Muscle of arm (tissue), 12 donors: ENCODE results near the gene PRKCE. TPM values are rescaled to one million over a fixed set of nuclear protein-coding genes. Genes with fewer than 3 reads are reported as not detected.

Experiments used
- DNase-seq: peaks from one replicate; pipeline ENCODE4 v3.0.0-alpha.2; 2013
- polyA plus RNA-seq, 12 donors: library from polyadenylated mRNA; unstranded; fragments of 120-200 nt; gene quantifications; one replicate each; pipeline ENCODE4 v1.2.1, GENCODE V29; 2013; ENCODE audit not compliant: insufficient read length in 12 of 12

PRKCE gene
- polyA plus RNA-seq, 12 donors = 4.5 to 17.3 (median 5.4) TPM; not detected in 1

DNA sequence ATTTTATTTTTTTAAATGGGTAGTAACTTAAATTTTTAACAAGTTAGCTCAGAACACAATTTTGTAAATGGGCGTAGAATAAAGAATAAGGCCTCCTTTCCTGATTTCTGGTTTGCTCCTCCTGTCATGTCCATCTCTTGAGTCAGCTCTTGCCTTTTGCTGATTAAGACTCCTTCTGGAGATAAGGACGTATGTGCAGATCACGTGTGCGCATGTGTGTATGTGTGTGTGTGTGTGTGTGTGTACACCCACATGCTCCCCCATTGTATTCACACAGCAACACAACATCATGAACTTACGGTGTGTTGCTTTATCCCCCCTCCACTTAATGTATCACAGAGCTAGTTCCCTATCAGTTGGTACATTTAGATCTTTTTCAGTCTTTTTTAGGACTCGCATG lies 182.9 kb downstream of the PRKCE start:
- no peak for DNase-seq

DNA sequence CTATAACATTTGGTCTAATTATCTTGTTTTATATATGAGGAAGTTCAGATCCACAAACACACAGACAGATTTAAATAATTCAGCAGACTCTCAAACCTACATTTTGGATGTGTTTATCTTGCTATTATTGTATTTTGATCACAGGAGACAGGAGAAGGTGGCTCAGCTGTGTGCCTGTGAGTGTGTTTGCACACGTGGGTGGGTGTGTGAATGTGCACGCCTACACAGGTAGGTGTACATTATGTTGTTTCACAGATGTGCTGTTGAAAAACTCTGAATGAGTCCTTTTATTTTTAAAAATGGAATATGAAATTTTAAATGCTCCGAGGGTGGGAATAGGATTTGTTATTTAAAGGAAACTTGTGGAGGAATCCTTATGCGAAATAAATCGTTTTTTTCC lies 183.4 kb downstream of the PRKCE start:
- DNase-seq = no peak

DNA sequence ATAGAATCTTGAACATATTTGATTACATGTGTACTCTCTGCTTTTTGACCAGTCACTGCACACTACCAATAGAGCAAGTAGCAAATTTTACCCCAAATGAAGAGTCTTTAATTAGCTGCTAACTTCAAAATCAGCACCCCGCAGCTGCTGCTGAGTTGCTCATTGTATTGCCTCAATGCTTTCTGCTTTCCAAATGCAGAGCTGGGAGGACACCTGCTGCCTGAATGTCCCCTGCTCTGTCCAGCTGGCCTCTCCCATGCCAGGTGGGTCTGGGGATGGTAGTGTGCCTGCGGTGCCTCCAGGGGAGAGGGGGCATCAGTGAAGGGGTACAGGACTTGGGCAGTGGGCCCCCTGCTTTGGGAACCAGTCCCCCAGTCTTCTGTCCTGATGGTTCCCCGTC lies 184.8 kb downstream of the PRKCE start:
- no peak for DNase-seq

DNA sequence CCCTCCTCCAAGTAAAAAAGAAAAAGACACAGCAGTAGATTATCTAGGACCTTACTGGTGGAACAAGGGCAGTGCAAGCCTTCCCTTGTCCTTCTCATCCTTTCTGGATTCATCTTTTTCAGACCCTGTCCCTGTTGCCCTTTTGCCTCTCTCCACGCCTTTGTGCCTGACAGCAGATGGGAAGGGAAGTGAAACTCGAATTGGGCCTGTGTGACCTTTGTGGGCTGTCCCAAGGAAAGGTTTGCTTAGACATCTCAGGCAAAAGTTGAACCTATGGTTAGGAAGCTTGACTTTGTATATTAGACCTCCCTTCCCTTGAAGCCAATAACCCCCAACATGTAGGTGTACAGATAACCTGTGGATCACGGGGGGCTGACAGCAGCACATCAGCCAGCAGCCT lies 185.3 kb downstream of the PRKCE start:
- DNase-seq = no peak

DNA sequence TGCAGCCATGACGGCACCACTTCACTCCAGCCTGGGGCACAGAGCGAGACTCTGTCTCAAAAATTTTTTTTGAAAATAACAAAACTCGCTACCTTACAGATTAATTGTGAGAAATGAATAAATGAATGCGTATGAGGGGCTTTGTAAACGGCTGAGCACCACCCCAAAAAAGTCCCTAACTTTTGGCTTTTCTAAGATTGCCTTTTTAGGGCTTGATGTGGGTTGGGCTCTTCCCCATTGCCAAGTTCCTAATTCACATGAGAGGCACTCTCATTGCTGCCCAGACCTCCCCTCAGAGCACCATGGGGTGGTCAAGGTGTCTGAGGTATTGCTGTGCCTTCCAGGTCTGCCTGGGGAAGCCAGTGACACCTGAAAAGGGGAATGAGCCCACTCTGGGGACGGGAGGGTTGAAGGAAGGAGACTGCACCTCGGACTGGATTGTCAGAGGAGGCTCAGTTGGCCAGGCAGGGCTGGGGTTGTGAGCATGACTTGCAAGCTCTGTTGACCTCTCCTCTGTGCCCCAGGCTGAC lies 186.4 kb downstream of the PRKCE start:
- DNase-seq = no peak

DNA sequence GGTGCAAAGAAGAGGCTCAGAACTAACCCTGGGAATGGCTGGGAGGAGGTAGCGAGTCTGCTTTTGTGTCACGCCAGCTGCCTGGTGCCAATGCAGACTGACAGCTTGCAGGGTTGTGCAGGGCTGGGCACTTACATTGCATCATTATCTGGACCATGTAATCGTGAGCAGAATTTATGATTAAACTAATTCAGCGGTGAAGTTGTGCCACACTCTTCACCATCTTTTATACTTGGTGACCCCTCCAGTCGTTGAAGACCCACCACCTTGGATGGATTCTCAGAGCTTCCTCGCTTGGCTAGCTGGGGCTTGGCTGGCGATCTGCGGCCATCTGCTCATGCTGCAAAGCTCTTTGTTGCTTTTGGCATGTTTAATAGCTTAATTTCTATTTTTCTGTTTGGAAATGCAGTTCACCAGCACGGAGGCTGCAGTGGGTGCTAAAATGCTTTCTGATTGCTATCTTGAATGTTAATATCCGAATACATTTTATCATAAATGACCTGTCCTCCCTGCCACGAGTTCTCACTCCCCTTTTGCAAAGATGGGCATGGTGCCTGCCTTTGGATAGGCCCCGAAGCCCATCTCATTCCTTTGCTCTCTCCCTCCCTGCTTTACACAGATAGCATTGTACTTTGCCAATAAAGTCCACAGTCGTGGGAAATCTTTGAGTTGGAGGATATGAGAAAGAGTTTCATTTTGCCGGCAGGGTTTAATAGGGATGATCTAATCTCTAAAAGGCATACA lies 188.2 kb downstream of the PRKCE start:
- peak; percentile 51 for DNase-seq

DNA sequence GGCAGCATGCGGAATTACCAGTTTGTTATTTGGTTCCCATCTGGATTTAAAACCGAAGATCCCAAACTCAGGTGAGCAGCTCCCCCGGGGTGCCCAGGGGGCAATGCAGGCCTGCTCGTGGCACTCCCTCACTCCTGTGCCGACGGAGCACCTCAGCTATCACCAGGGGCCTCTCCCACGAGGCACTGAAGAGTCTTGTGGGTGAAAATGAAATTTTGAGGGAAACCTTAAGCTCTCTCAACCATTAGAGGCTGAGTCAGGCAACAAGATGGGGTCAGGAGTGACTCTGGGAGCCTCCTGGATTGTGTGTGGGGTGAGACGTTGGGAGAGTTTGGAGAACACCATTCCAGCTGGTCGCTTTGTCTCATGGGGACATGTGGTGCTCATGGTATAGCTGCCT lies 189.0 kb downstream of the PRKCE start:
- DNase-seq = no peak

DNA sequence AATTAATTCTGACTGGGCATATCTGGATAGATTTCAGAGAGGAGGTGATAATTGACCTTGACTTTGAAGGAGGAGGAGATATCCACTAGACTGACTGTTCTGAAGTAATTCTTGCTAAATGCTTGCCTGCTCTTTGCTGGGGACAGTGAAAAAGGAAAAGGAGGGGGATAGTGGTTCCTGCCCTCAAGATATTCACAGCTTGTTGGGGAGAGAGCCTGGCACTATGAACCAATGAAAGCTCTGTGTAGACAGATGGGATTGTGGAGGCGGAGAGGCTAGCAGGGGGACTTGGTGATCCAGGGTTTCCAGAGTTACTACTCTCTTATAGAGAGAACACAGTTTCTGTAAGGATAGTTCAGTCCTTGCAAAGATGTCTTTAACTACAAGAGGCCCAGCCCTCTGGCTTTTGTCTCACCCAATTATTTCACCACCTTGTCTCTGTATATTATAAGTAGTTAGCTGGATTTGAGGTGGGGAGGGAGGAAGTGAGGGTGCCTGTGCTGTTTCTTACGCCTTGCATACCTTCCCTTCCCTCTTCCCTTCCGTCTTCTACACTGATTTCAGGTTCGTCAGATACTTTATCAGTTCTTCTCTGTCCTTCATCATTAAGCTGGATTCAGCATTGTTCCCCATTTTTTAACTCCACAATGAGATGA lies 190.4 kb downstream of the PRKCE start:
- no peak for DNase-seq

DNA sequence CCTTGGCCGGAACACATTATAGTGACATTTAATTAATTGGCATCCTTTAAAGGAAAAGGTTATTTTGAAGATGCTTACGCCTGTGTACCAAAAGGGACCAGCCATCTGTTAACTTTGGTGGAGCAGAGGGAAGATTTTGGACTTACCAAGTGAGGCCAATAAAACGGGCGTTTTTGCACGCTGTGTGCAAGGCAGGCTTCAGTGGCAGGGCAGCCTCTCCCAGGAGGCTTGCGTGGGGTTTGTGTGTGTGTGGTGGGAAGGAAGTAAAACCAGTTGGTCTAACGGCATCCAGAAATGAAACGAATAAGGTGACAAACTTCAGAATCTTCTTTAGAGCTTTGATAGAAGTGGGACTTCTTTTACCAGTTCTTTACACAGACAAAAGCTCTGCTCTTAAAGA lies 191.7 kb downstream of the PRKCE start:
- DNase-seq = no peak

DNA sequence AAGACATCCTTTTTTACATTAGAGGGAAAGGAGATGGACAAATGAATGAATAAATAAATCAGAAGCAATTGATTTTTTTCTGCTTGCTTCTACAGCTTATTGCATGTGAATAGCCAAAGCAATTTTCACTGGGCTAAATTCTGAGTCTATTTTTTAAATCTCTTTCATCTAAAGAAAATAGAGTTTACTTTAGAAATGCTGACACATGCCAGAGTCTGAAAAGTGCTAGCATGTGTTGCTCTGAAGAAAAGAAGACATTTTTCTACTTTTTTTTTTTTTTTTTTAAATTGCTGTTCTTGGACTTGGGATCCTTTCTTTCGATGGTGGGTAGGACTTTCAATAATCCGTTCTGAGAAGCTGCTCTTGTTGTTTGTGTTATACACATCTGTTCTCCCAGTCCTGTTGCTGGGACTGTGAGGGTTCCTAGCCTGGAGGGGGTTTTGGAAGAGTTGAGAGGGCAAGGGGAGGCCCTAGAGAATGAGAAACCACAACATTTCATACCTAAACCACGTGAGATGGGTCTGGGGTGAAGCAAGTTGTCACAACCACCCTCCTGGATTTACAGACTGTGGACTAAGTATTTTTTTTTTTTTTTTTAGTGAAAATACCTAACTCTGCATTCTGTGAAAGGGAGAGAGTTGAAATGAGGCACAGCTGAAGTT lies 193.5 kb downstream of the PRKCE start:
- DNase-seq = no peak

DNA sequence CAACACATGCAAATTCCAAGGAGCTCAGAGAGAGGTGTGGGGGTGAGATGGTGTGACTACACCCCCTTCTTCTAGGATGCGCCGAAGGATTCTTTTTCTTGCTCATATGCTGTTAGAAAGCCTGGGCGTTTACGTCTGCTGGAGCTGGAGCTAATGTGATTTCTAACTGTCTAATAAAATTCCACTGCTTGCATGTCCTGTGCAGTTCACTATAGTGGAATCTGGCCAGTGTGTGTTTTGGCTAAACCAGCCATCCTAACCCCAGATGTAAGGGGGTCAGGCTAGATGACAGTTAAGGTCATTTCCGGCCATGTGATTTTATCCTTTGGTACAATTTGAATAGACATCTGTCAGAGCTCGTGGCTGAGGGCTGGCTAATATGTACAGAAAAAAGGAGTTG lies 194.1 kb downstream of the PRKCE start:
- DNase-seq = no peak

DNA sequence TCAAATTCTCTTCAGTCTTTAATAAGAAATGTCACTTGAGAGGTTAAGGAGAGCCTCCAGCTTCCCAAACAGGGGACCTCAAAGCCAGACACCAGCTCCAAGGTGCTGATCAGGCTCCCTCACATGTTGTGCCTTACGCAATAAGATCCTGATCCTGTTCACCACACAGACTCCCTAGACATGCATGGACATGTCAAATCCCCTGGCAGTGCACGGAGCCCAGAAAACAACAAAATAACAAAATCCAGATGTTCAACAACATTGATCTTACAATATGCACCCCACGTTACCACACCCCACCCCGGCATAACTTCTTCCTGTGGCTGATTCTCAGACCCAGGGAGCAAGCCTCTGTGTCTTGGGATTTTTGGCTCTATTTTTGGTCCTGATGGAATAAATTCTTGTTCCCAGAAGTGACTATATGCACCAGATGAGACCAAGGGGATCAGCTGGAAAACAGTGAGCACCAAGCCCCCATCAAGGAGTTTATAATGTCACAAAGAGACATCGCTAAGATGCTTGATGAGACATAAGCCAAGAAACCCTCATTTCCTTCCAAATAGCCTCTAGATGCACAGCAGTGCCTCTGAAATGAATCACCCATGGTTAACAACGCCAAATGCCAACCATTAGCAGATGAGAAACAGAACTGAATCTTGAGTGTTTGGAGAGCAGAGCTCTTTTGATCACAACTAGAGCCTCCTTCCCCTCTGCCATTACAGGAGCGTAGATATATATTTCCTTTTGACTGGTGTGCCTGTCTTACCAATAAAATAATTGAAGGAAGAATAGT lies 198.2 kb downstream of the PRKCE start:
- DNase-seq = no peak

DNA sequence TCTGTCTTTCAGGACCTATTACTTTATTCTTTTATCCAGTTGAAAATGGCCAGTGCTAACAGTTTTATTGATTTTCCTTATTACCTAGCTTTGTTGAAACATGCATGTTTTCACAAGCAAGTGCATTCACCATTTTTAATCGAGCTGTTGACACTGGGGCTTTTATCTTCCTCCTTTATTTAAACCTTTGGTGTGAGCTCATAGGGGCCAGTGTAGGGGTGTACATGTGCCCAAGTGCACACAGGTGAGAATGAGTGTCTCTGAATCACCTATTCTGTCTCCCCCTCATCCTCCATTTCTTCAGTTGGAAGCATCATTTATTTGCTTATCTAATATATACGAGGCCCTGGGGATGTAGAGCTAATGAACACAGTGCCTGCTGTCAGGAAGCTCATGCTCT lies 199.1 kb downstream of the PRKCE start:
- no peak for DNase-seq

DNA sequence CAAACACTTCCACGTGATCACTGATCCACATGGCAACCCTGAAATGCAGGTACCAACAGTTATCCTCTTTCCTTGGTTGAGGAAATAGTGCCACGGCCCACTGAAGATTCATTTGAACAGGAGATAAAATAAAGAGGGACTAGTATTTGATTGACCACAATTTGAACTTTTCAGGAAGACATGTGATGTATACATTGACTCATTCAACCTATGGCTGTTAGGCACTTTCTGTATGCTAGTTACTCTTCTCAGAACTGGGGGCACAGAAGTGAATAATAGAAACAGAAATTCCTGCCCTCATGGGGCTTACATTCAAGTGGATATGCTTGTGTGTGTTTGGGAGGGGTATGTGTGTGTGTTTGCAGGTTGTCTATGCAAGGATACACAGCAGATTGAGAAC lies 199.6 kb downstream of the PRKCE start:
- DNase-seq = no peak

DNA sequence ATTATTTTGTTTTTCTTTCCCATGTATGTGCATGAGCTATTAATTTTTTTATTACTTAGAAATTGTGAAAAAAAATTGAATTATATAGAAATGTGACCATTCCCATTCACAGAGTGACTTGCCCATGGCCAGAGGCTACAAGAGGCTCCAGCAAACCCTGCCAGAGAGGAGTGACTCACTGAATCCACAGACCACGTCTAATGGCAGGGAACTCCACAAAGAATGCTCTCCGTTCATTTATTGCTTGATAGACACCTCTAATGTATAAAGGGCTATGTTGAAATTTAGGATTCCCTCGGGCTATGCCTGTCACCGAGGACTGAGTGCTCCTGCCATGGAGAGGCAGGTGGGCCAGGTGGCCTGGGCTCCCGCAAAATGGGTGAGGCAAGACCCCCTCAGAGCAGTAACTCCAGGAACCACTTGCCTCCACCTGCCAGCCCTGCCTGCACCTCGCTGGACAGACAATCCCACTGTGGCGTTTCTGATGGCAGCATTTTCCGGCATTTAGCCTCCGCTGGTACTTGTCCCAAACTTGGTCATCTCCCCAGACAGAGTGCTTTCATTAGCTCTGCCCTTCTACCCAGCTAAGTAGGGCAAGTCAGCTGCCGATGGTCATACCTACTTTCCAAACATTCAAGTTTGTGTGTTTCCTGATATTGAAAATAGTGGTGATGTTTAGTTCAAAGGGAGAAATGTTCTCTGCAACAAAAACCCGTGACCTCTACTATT lies 200.3 kb downstream of the PRKCE start:
- no peak for DNase-seq

DNA sequence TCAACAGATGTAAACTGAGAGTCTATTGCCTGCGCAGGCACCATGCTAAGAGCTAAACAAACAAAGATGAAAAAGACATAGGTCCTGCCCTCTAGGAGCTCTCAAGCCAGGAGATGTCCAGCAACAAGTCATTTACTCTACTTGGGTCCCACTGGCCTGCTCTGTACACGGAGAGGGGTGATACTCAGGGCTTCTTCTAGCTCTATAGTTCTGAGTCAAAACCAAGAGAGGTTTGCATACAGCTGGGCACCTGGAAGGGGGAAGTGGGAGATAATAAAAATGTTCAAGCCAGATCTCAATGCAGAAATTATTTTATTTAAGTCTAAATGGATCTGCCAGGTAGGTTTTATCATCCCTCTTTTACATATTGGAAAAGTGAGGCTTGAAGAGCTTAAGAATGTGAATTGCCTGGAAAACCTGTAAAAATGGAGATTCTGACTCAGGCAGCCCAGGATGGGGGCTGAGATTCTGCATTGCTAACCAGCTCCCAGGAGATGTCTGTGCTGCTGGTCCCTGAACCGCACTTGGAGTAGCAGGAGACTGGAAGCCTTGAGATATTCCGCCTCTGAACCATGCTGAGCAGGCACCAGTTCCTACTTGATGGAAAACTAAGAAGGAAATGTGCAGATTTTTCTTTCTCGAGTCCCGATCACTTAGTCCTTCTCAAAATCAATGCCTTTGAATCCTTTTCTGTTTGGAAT lies 201.1 kb downstream of the PRKCE start:
- no peak for DNase-seq

DNA sequence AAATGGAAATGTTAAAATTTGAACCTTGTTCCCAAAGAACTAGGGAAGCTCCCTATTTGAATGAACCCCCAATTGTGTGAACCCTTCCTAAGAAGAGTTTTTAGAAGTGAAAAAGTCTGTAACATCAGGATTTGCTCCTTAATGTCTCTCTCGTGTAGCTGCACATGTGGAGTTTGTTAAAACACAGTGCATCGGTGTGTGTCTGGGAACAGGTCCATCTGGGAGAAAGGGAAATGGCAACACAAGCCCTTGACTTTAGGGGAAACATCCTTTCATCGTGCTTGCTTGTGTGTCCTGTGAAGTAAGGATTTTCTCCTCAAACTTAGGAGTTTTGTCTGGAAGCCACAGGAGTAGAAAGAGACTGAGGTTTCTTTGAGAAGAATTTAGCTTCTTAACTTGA lies 203.9 kb downstream of the PRKCE start:
- peak; percentile 50 for DNase-seq

DNA sequence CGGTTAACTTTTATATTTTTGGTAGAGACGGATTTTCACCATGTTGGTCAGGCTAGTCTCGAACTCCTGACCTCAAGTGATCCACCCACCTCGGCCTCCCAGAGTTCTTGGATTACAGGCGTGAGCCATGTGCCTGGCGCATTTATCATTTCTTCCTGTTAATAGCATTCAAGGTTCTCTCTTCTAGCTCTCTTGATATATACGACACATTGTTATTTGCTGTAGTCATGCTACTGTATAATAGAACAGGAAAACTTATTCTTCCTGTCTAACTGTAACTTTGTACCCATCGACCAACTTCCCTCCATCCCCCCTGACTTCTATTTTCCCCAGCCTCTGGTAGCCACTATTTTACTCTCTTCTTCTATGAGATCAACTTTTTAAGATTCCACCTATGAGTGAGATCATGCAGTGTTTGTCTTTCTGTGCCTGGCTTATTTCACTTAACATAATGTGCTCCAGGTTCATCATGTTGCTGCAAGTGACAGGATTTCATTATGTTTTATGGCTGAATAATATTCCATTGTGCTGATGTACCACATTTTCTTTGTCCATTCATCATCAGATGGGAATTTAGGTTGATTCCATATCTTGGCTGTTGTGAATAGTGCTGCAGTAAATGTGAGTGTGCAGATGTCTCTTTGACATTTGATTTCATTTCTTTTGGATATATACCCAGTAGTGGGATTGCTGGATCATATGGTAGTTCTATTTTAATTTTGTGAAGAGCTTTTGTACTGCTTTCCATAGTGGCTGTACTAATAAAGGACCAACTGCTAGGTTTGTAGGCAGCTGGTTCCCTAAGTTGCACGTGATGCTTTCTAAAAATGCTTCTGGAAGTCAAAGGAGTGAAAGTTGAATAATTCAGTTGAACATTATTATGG lies 205.2 kb downstream of the PRKCE start:
- no peak for DNase-seq

DNA sequence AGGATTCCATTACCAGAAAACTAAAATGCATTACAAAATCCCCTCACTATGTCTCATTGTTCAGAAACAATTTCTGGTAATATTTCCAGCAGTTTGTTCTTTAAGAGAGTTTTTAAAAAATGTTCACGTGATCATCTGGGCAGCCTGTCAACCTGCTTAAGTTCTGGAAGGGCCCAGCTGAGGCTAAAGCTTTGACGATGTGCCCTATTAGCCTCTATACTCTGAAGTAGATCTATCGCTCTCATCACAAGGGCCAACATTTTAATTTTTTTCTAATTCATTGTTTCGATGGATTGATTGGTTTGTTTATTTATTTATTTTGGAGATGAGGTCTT lies 205.8 kb downstream of the PRKCE start:
- peak; percentile 66 for DNase-seq
